ENCODE measurements around the gene DSCAML1. TPM values are rescaled to one million over a fixed set of nuclear protein-coding genes. Genes with fewer than 3 reads are reported as not detected.

The DSCAML1 gene
- total RNA-seq, 1 donor from 2014 or later = 1.3 TPM

GRCh38 chr11:117462183-117462863, 334.7 kb downstream of the DSCAML1 start:
- intact Hi-C loops (cut with DNase I) = no loop called here
- no peak overlapping the region for H3K27ac ChIP-seq

GRCh38 chr11:117461396-117462182, 335.4 kb downstream of the DSCAML1 start:
- Histone ChIP-seq H3K4me3 (no peak overlapping the region), H3K27ac (no peak overlapping the region), H3K9me3 (no peaks in the 10 kb centered on the region), H3K36me3 (no peaks in the 10 kb centered on the region), H3K27me3 (no peaks in the 10 kb centered on the region), H3K4me1 (no peaks in the 10 kb centered on the region)
- peak; percentile 55 for DNase-seq
- TF ChIP-seq CTCF (IDR thresholded peaks at IDR 0.05) = no peak
- intact Hi-C loops (cut with DNase I) = no loop called here
- ATAC-seq = no peak

More at GRCh38 chr11:117462183-117462863, 334.7 kb downstream of the DSCAML1 start:
- ATAC-seq (no peak), DNase-seq (no peak)
- TF ChIP-seq CTCF (IDR thresholded peaks at IDR 0.05) = no peak
- H3K9me3 ChIP-seq = no peaks in the 10 kb centered on the region
- no peaks in the 10 kb centered on the region for H3K36me3 ChIP-seq
- H3K4me3 ChIP-seq = no peak overlapping the region
- H3K27me3 ChIP-seq = no peaks in the 10 kb centered on the region
- no peaks in the 10 kb centered on the region for H3K4me1 ChIP-seq

DNA sequence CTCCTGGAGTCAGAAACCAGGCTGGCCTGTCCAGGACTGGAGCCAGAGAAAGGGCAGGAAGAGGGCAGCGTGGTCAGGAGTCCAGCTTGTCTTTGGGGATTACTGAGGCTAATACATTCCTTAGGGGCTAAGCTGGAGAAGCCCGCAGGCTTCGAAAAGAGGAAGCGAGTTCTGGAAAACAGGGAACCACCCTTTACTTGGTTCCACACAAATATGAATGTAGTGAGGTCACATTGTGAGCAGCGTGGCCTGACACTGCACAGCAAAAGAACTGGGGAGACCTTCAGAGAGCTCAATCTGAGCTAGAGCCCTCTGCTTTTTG, 337.1 kb downstream of the DSCAML1 start:
- no peaks in the 10 kb centered on the region for H3K36me3 ChIP-seq
- no peak for TF ChIP-seq CTCF (IDR thresholded peaks at IDR 0.05)
- no peaks in the 10 kb centered on the region for H3K27me3 ChIP-seq
- ATAC-seq (peak; percentile 74), DNase-seq (no peak)
- H3K9me3 ChIP-seq = no peaks in the 10 kb centered on the region
- no peaks in the 10 kb centered on the region for H3K4me1 ChIP-seq
- intact Hi-C loops (cut with DNase I) = no loop called here
- H3K4me3 ChIP-seq = no peak overlapping the region
- no peak overlapping the region for H3K27ac ChIP-seq

DNA sequence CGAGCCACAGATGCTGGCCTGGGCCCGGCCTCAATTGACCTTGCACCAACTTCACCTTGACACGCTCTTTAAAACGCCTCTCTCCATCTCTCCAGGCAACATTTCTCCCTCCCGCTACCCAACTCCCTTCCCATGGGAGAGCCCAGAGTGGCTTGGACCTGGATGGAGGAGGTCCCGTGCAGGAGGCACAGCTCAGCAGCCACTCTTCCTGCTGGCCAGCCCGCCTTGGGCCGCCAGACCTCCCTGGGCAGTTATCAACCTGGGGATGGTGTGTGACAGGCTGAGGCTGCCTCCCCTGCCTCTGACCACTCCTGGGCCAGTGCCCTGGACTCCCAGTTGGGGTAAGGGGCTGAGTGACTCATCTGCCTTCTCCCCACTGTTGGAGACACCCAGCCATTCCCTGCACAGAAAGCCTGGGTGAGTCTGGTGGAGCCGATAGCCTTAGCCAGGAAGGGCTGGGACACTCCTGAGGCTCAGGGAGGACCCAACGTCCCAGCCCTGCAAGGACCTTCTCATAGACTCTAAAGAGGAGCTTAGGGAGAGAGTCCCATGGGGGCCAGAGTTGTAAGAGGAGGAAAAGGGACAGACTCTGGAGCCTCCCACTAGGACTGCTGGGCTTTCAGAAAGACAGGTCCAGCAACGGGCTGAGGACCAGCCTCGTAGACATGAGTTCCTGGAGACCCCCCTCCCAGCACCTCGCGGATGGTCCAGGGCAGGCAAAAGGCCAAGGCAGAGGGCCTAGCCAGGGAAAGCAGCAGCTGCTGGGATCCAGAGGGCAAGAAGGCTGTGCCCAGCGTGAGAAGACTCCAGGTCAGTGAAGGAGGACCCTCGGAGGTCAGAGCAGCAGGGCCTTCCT, 337.7 kb downstream of the DSCAML1 start:
- Histone ChIP-seq H3K9me3 (no peaks in the 10 kb centered on the region), H3K27me3 (no peaks in the 10 kb centered on the region), H3K36me3 (no peaks in the 10 kb centered on the region), H3K4me1 (no peaks in the 10 kb centered on the region), H3K4me3 (no peak overlapping the region), H3K27ac (no peak overlapping the region)
- intact Hi-C loops (cut with DNase I) = no loop called here
- DNase-seq (peak; percentile 58), ATAC-seq (no peak)
- no peak for TF ChIP-seq CTCF (IDR thresholded peaks at IDR 0.05)

GRCh38 chr11:117458275-117459122, 338.5 kb downstream of the DSCAML1 start:
- no peaks in the 10 kb centered on the region for H3K9me3 ChIP-seq
- no peaks in the 10 kb centered on the region for H3K4me1 ChIP-seq
- DNase-seq (no peak), ATAC-seq (no peak)
- no peaks in the 10 kb centered on the region for H3K36me3 ChIP-seq
- no peaks in the 10 kb centered on the region for H3K27me3 ChIP-seq
- no peak for TF ChIP-seq CTCF (IDR thresholded peaks at IDR 0.05)
- intact Hi-C loops (cut with DNase I) = no loop called here
- H3K27ac ChIP-seq = no peak overlapping the region
- no peak overlapping the region for H3K4me3 ChIP-seq
